DMS 273 (cell line): ENCODE results near the gene MICB.
"Not testable (repeated sequence)": the region's sequence is repeated elsewhere in the genome, so short reads cannot be mapped to it uniquely, and the experiment has no call there.

Experiments used
- DNase-seq: peaks from one replicate; lab custom pipeline; 2025; ENCODE audit not compliant: unreplicated experiment; lab: John Stamatoyannopoulos, UW

Gene MICB

GRCh38 chr6:31497531-31498476 is at the start of gene MICB:
MICB (plus strand) TSS chr6:31498145; CDS start chr6:31498194, 49 bp downstream.
- peak; percentile 87 for DNase-seq

DNA sequence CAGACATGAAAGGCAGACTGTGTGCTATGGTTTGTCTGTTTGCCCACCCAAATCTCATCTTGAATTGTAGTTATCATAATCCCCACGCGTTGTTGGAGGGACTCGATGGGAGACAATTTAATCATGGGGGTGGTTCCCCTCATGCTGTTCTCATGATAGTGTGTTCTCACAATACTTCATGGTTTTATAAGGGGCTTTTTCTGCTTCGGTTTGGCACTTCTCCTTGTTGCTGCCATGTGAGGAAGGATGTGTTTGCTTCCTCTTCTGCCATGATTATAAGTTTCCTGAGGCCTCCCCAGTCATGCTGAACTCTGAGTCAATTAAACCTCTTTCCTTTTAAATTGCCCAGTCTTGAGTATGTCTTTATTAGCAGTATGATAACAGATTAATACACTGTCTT is 47.2 kb upstream of the MICB start:
- DNase-seq: no peak

DNA sequence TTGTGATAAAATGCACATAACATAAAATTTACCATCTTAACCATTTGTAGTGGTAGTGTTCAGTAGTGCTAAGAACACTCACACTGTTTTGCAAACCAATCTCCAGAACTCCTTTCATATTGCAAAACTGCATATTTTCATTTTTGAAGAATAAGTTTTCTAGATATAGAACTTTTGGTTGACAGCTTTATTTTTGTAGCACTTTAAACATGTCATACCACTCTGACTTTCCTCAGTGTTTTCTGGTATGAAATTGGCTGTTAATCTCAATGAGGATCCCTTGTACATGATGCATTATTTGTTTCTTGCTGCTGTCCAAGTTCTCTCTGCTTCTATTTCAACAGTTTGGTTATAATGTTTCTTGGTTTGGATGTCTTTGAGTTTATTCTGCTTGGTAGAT is 45.1 kb upstream of the MICB start:
- DNase-seq: no peak

DNA sequence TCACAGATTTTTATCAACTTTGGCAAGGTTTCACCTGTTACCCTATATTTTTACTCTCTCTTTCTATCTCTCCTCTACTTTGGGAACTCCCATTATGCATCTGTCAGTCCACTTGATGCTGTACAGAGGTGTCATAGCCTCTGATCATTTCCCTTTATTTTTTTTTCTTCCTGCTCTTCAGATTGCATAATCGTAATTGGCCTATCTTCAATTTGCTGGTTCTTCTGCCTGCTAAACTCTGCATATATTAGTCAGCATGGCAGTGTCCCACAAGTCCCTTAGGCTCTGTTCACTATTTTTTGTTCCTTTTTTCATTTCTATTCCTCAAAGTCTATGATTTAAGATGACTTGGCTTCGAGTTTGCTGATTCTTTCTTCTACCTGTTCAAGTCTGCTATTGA is 44.7 kb upstream of the MICB start:
- DNase-seq: no peak

GRCh38 chr6:31459864-31460263 is 38.1 kb upstream of the MICB start:
- DNase-seq: not testable (repeated sequence)

DNA sequence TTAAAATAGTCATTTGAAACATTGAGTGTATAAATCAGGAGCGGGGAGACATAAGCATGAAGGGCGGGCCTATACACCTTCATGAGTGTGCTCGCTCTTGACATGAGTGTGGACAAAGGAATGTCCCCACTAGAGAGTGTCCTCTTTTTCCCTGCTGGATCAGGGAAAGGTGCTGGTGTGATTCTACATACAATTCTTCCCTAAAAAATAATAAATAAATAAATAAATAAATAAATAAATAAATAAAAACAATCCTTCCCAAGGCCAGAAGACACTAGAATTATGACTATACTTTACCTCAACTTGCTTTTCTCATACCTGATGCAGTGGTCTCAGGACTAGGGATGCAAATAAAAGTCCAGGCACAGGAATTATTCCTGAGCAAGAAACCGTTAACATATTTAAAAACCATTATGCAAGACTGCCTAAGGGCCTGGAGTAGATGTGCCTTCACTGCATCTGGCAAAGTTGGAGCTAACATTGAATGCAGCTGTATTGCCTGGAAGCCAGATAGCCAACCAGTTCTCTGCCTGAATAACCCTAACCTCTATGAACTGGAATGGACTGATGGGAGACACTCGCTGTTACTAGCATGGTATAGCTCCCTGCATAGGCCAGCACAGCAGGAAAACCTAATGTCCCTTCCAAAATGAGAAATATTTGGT is 37.5 kb upstream of the MICB start:
- peak; percentile 42 for DNase-seq

GRCh38 chr6:31462026-31462963 is 35.6 kb upstream of the MICB start:
- no peak for DNase-seq

GRCh38 chr6:31462964-31463870 is 34.7 kb upstream of the MICB start:
- DNase-seq: peak; percentile 96

- DNase-seq: no peak
Observed at GRCh38 chr6:31464252-31465184, 33.4 kb upstream of the MICB start.

GRCh38 chr6:31465185-31465536 is 32.8 kb upstream of the MICB start:
- DNase-seq: no peak

- DNase-seq: no peak
Observed at GRCh38 chr6:31465718-31466117, 32.2 kb upstream of the MICB start.

- DNase-seq: no peak
Observed at GRCh38 chr6:31466466-31466865, 31.5 kb upstream of the MICB start.

DNA sequence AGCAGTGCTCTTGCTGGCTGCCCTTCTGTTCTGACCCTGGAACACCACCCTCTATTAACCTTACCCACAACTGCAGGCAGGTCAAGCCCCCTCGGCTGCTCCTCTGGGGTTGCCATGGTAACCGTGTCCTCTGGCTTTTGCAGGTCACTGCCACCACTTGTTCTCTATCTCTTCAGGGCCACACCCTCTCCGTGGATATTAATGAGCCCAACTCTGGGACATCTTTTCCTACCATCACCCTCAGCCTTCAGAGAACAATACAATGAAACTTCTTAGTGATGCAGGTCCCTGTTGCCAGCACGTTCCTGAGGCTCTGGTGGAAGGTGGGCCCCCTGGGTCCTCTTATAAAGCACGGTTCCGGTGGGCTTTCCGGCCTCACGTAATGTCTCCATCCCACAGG is 30.8 kb upstream of the MICB start:
- no peak for DNase-seq

- no peak for DNase-seq
Observed at GRCh38 chr6:31468311-31468710, 29.6 kb upstream of the MICB start.

DNA sequence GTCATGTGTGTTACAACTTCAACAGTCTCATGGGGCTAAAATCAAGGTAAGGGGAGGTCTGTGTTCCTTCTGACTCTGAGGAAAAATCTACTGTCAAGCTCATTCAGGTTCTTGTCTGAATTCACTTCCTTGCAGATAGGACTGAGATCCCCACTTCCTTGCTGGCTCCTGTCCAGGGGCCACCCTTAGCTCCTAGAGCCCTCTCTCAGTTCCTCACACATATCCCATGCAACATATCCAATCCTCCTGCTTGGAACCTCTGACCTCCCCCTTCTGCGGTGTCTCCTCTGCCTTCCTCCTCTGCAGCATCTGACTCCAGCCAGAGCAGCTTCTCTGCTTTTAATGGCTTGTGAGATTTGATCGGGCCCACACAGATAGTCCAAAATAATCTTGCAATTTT is 27.1 kb upstream of the MICB start:
- no peak for DNase-seq

DNA sequence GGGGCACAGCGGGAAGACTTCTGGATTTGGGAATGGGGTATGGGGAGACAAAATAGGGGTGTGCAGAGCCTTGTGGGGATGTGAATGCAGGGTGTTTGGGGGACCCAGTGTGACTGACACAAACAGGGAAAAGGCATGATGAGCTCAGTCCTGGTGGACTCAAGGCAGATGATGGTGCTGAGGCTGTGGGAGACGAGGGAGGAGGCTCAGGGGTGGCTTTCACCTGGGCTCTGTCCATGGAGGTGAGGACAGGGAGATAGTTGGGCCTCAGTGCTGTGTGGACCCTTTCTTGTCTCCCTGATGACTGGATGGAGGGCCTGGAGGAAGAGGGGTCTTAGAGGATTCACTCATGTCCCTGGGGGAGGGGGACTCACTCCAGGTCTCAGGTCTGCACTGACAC is 26.2 kb upstream of the MICB start:
- DNase-seq: no peak

GRCh38 chr6:31472259-31472658 is 25.7 kb upstream of the MICB start:
- no peak for DNase-seq

- DNase-seq: no peak
Observed at GRCh38 chr6:31473244-31473643, 24.7 kb upstream of the MICB start.
